Panc1 (cell line): Measurements from ENCODE around the gene TSPYL1. TPM values are rescaled to one million over a fixed set of nuclear protein-coding genes. Genes with fewer than 3 reads are reported as not detected.

ENCODE experiments used
- ATAC-seq: fragments of 200-7000 bp; cut with Tn5 transposase; 2 replicates; pipeline ENCODE4 v1.9.1; 2020; ENCODE audit warnings: mild to moderate bottlenecking, moderate library complexity
- BruUV-seq: library from RNA; stranded (reverse); fragments of 400-500 nt; replicated peaks from 2 replicates; lab custom pipeline; 2021; lab: Mats Ljungman, UMichigan
- CTCF ChIA-PET: fragments of 300-600 bp; sonication (Branson Sonifier 250); formaldehyde crosslinking; loops from one replicate; lab custom pipeline; 2022; ENCODE audit warnings: antibody characterized with exemption; lab: Charles Lee
- POLR2A ChIA-PET: fragments of 300-600 bp; sonication (Branson Sonifier 250); formaldehyde crosslinking; loops from one replicate; lab custom pipeline; 2022; ENCODE audit warnings: antibody characterized with exemption; lab: Charles Lee
- DNase-seq: peaks from one replicate; pipeline ENCODE4 v3.0.0-alpha.2; 2010; ENCODE audit warnings: low read depth, low spot score
- H3K27ac ChIP-seq: 2 replicates; pipeline ENCODE4 v1.5.1; 2011; ENCODE audit warnings: mild to moderate bottlenecking, low read length, inconsistent platforms
- H3K27me3 ChIP-seq: fragments of 200-500 bp; sonication (Bioruptor generic); 2 replicates; pipeline ENCODE4 v1.6.0; 2014; ENCODE audit warnings: low read length, inconsistent platforms; ENCODE audit not compliant: control insufficient read depth, insufficient read depth
- H3K36me3 ChIP-seq: fragments of 200-500 bp; sonication (Bioruptor generic); 2 replicates; pipeline ENCODE4 v1.5.1; 2014; ENCODE audit warnings: inconsistent platforms, mild to moderate bottlenecking, low read length, moderate library complexity; ENCODE audit not compliant: control insufficient read depth, insufficient read depth
- H3K4me1 ChIP-seq: 2 replicates; pipeline ENCODE4 v1.5.1; 2011; ENCODE audit warnings: inconsistent platforms, mild to moderate bottlenecking, low read length, moderate library complexity; ENCODE audit not compliant: control insufficient read depth, insufficient read depth
- H3K4me3 ChIP-seq, 2 experiments: 2 replicates each; pipeline ENCODE4 v1.5.1; 2011 to 2012; ENCODE audit warnings: low read depth in 2 of 2, low read length in 2 of 2, mild to moderate bottlenecking in 2 of 2, inconsistent platforms in 1 of 2, moderate library complexity in 1 of 2
- H3K9me3 ChIP-seq: fragments of 200-500 bp; sonication (Bioruptor generic); 2 replicates; pipeline ENCODE4 v1.5.1; 2014; ENCODE audit warnings: low read depth, mild to moderate bottlenecking, inconsistent platforms, low read length, moderate library complexity; ENCODE audit not compliant: control insufficient read depth, insufficient read depth
- CTCF ChIP-seq: fragments of 450-650 bp; IDR thresholded peaks from 2 replicates; pipeline ENCODE4 v1.5.1; 2017; ENCODE audit warnings: mild to moderate bottlenecking
- POLR2AphosphoS5 ChIP-seq: IDR thresholded peaks from 2 replicates; pipeline ENCODE4 v1.6.1; 2012; ENCODE audit warnings: mild to moderate bottlenecking, low read depth, low read length, moderate library complexity
- REST ChIP-seq, 2 experiments: IDR thresholded peaks; 2 replicates each; pipeline ENCODE4 v1.6.1; 2011 to 2012; ENCODE audit warnings: low read depth in 2 of 2, control low read depth in 1 of 2, low read length in 1 of 2, mild to moderate bottlenecking in 1 of 2, moderate library complexity in 1 of 2; ENCODE audit not compliant: insufficient read depth in 1 of 2
- SIN3A ChIP-seq: IDR thresholded peaks from 2 replicates; pipeline ENCODE4 v1.6.1; 2012; ENCODE audit warnings: low read depth, mild to moderate bottlenecking, low read length, moderate library complexity, borderline replicate concordance; ENCODE audit not compliant: insufficient read depth
- TCF7L2 ChIP-seq: IDR thresholded peaks from 2 replicates; pipeline ENCODE4 v1.6.1; 2011; ENCODE audit warnings: mild to moderate bottlenecking, low read depth, low read length, inconsistent platforms
- in situ Hi-C: cut with HindIII; loops from 2 replicates; pipeline ENCODE4 v1.10.0; 2016; ENCODE audit warnings: low sequenced_read_pairs, low pct_unique_long_range_greater_than_20kb
- intact Hi-C: fragments of 100-400 bp; cut with micrococcal nuclease; formaldehyde crosslinking; loops from one replicate; pipeline ENCODE4 v1.10.0; 2022; ENCODE audit not compliant: unreplicated experiment
- total RNA-seq: library from RNA; stranded (reverse); gene quantifications from one replicate; pipeline ENCODE4 v1.2.1, GENCODE V29; 2021; ENCODE audit not compliant: unreplicated experiment

The TSPYL1 gene
- total RNA-seq, 1 experiment from 2014 or later, result 103 TPM

- BruUV-seq, result no TSS peak
- in situ Hi-C loops (no loop called here), intact Hi-C loops (no loop called here)
- CTCF ChIA-PET, result no interaction called here
- H3K27me3 ChIP-seq, result peaks cover 12% of the 10 kb centered on the region
- POLR2A ChIA-PET, result no interaction called here
- no peak overlapping the region for H3K4me3 ChIP-seq
- no peaks in the 10 kb centered on the region for H3K36me3 ChIP-seq
- ATAC-seq (no peak), DNase-seq (no peak)
- no peaks in the 10 kb centered on the region for H3K9me3 ChIP-seq
- no peak overlapping the region for H3K27ac ChIP-seq
- H3K4me1 ChIP-seq, result no peaks in the 10 kb centered on the region
- no peak for TF ChIP-seq CTCF
- TF ChIP-seq REST (IDR thresholded peaks at IDR 0.05; ENCODE audit: insufficient read depth in 1 of 2, low read depth in 2 of 2, low read length in 1 of 2), result no peak
- no peak for TF ChIP-seq POLR2AphosphoS5
- no peak for TF ChIP-seq SIN3A
- TF ChIP-seq TCF7L2, result no peak
Measured at GRCh38 chr6:116290799-116291198, 11.1 kb upstream of the TSPYL1 start.

- in situ Hi-C loops, result no loop called here
- no peak overlapping the region for H3K4me3 ChIP-seq
- no peak for TF ChIP-seq CTCF
- TF ChIP-seq POLR2AphosphoS5, result no peak
- TF ChIP-seq SIN3A, result no peak
- TF ChIP-seq TCF7L2, result no peak
- no peak for TF ChIP-seq REST (IDR thresholded peaks at IDR 0.05; ENCODE audit: insufficient read depth in 1 of 2, low read depth in 2 of 2, low read length in 1 of 2)
- intact Hi-C loops, result loop anchor here (5.0 kb wide), 2 partner anchors 172 to 267 kb away; partner anchors contain the start of gene CALHM6
- DNase-seq (no peak), ATAC-seq (no peak)
- no peaks in the 10 kb centered on the region for H3K9me3 ChIP-seq
- H3K4me1 ChIP-seq, result no peaks in the 10 kb centered on the region
- ChIA-PET CTCF (no interaction called here), POLR2A (no interaction called here)
- no peaks in the 10 kb centered on the region for H3K36me3 ChIP-seq
- H3K27ac ChIP-seq, result no peak overlapping the region
- BruUV-seq, result no TSS peak
- peaks cover 12% of the 10 kb centered on the region for H3K27me3 ChIP-seq
Measured at GRCh38 chr6:116289876-116290275, 10.1 kb upstream of the TSPYL1 start.
